H1 (cell line): Measurements from ENCODE around the gene RHOG.

Source experiments
- ATF3 ChIP-seq: IDR thresholded peaks from 2 replicates; pipeline ENCODE4 v1.6.1; 2011; ENCODE audit warnings: low read depth, mild to moderate bottlenecking, low read length; ENCODE audit not compliant: insufficient read depth
- CTCF ChIP-seq, 3 experiments: IDR thresholded peaks; 1 replicate in 2 of 3; 2 replicates in 1 of 3; pipeline versions ENCODE4 v1.5.1 to v1.6.1; 2011; ENCODE audit warnings: low read length in 3 of 3, mild to moderate bottlenecking in 3 of 3, inconsistent platforms in 2 of 3, low read depth in 1 of 3, moderate library complexity in 1 of 3; ENCODE audit not compliant: insufficient read depth in 1 of 3; ENCODE audit errors: control extremely low read depth in 1 of 3
- EZH2 ChIP-seq: fragments of 200-600 bp; sonication (generic); IDR thresholded peaks from 2 replicates; pipeline ENCODE4 v1.7.1; 2012; ENCODE audit warnings: low read depth, mild to moderate bottlenecking, moderate library complexity, low read length, inconsistent platforms; ENCODE audit not compliant: severe bottlenecking
- KDM1A ChIP-seq: fragments of 200-600, 300-600 bp; sonication (generic); IDR thresholded peaks from 2 replicates; pipeline ENCODE4 v1.7.1; 2016; ENCODE audit warnings: mild to moderate bottlenecking, low read length, borderline replicate concordance
- POLR2A ChIP-seq, 2 experiments: IDR thresholded peaks; 1 replicate in 1 of 2; 2 replicates in 1 of 2; pipeline ENCODE4 v1.6.1; 2011; ENCODE audit warnings: low read depth in 2 of 2, low read length in 2 of 2, mild to moderate bottlenecking in 2 of 2; ENCODE audit errors: control extremely low read depth in 1 of 2
- POLR2AphosphoS5 ChIP-seq: IDR thresholded peaks from 2 replicates; pipeline ENCODE4 v1.6.1; 2011; ENCODE audit warnings: low read depth, low read length
- TEAD4 ChIP-seq: IDR thresholded peaks from 2 replicates; pipeline ENCODE4 v1.6.1; 2012; ENCODE audit warnings: low read depth, low read length, inconsistent platforms, mixed read lengths

- no peak for TF ChIP-seq CTCF (IDR thresholded peaks at IDR 0.05; ENCODE audit: control extremely low read depth in 1 of 3, insufficient read depth in 1 of 3, low read depth in 1 of 3, low read length in 3 of 3)
- TF ChIP-seq POLR2AphosphoS5, result no peak
- no peak for TF ChIP-seq KDM1A
- TF ChIP-seq EZH2, result no peak
- no peak for TF ChIP-seq POLR2A (IDR thresholded peaks at IDR 0.05; ENCODE audit: control extremely low read depth in 1 of 2, low read depth in 2 of 2, low read length in 2 of 2)
- no peak for TF ChIP-seq ATF3
- no peak for TF ChIP-seq TEAD4
Measured at GRCh38 chr11:3879967-3880542, 39.3 kb upstream of the RHOG start.
